GM18517 (cell line): ENCODE results near the gene STARD8.

ENCODE experiments used
- ATAC-seq: cut with Tn5 transposase; IDR thresholded peaks from one replicate; pipeline ENCODE4 v1.9.1; 2021; ENCODE audit warnings: mild to moderate bottlenecking, moderate library complexity; ENCODE audit not compliant: unreplicated experiment

Gene STARD8

GRCh38 chrX:68746988-68747387 is 99.5 kb downstream of the STARD8 start:
- no peak for ATAC-seq

GRCh38 chrX:68748030-68748429 is 100.6 kb downstream of the STARD8 start:
- ATAC-seq: no peak

- no peak for ATAC-seq
Observed at GRCh38 chrX:68749426-68749825, 102.0 kb downstream of the STARD8 start.

- no peak for ATAC-seq
Observed at GRCh38 chrX:68750316-68750715, 102.8 kb downstream of the STARD8 start.

- ATAC-seq: no peak
Observed at GRCh38 chrX:68751372-68751771, 103.9 kb downstream of the STARD8 start.

GRCh38 chrX:68753218-68753617 is 105.8 kb downstream of the STARD8 start:
- ATAC-seq: no peak

GRCh38 chrX:68754406-68754805 is 106.9 kb downstream of the STARD8 start:
- no peak for ATAC-seq

GRCh38 chrX:68755616-68756125 is 108.2 kb downstream of the STARD8 start:
- no peak for ATAC-seq

- no peak for ATAC-seq
Observed at GRCh38 chrX:68757331-68757730, 109.9 kb downstream of the STARD8 start.

- ATAC-seq: no peak
Observed at GRCh38 chrX:68757731-68758130, 110.3 kb downstream of the STARD8 start.

GRCh38 chrX:68758671-68759070 is 111.2 kb downstream of the STARD8 start:
- ATAC-seq: no peak

GRCh38 chrX:68761086-68761485 is 113.6 kb downstream of the STARD8 start:
- no peak for ATAC-seq

- ATAC-seq: no peak
Observed at GRCh38 chrX:68762766-68763165, 115.3 kb downstream of the STARD8 start.

- no peak for ATAC-seq
Observed at GRCh38 chrX:68763481-68763880, 116.0 kb downstream of the STARD8 start.
